HepG2 (cell line): ENCODE results near the gene GOLPH3. TPM values are rescaled to one million over a fixed set of nuclear protein-coding genes. Genes with fewer than 3 reads are reported as not detected.

ENCODE experiments used
- ATAC-seq: fragments of 200-7000 bp; cut with Tn5 transposase; 3 replicates; pipeline ENCODE4 v1.9.1; 2020; ENCODE audit warnings: mild to moderate bottlenecking, moderate library complexity
- BruUV-seq: library from RNA; stranded (reverse); fragments of 400-500 nt; replicated peaks from 2 replicates; lab custom pipeline; 2021; lab: Mats Ljungman, UMichigan
- CTCF ChIA-PET: fragments of 300-600 bp; formaldehyde crosslinking; extraction: SDS; loops from one replicate; lab custom pipeline; 2021; ENCODE audit warnings: low total read pairs, inconsistent platforms, low intra/inter-chr PET ratio; lab: Yijun Ruan, JAX
- POLR2A ChIA-PET: fragments of 350-600 bp; sonication (Branson Sonifier 250); formaldehyde crosslinking; loops from one replicate; lab custom pipeline; 2020; ENCODE audit warnings: antibody characterized with exemption, inconsistent platforms; lab: Yijun Ruan, JAX
- DNase-seq: peaks from one replicate; pipeline ENCODE4 v3.0.0-alpha.2; 2015; ENCODE audit warnings: low spot score
- FAIRE-seq: peaks from 3 replicates; lab custom pipeline; 2011; peaks lifted over from hg19 to GRCh38; lab: Jason Lieb, UNC
- H2AFZ ChIP-seq: one replicate; pipeline ENCODE4 v1.6.1; 2011; ENCODE audit warnings: low read length, inconsistent platforms
- H3K27ac ChIP-seq: fragments of 300-600 bp; 3 replicates; pipeline ENCODE4 v1.8.0; 2011; ENCODE audit warnings: mixed run types, mild to moderate bottlenecking, mixed read lengths, low read length, inconsistent platforms; ENCODE audit not compliant: insufficient read depth; ENCODE audit errors: extremely low read length
- H3K27me3 ChIP-seq, 2 experiments: fragments of 200-600 bp in 1 of 2; 2 replicates in 1 of 2; 3 replicates in 1 of 2; pipeline versions ENCODE4 v1.6.0 to v1.8.0; 2011; ENCODE audit warnings: low read length in 2 of 2, mild to moderate bottlenecking in 2 of 2, moderate library complexity in 2 of 2, inconsistent platforms in 1 of 2; ENCODE audit not compliant: insufficient read depth in 2 of 2, control insufficient read depth in 1 of 2
- H3K36me3 ChIP-seq, 2 experiments: fragments of 200-600 bp in 1 of 2; replicated peaks in 1 of 2; 2 replicates in 1 of 2; 3 replicates in 1 of 2; pipeline versions ENCODE4 v1.5.1 to v1.8.0; 2011; ENCODE audit warnings: low read length in 2 of 2, inconsistent platforms in 1 of 2; ENCODE audit not compliant: insufficient read depth in 2 of 2, control insufficient read depth in 1 of 2
- H3K4me1 ChIP-seq: 2 replicates; pipeline ENCODE4 v1.5.1; 2012; ENCODE audit warnings: low read length, inconsistent platforms; ENCODE audit not compliant: insufficient read depth
- H3K4me2 ChIP-seq: 2 replicates; pipeline ENCODE4 v1.6.0; 2011; ENCODE audit warnings: low read depth, low read length, inconsistent platforms
- H3K4me3 ChIP-seq, 3 experiments: fragments of 200-600 bp in 1 of 3; sonication (generic), shearing (Covaris generic) in 1 of 3; replicated peaks in 1 of 3; 2 replicates each; pipeline ENCODE4 v1.5.1; 2011 to 2016; ENCODE audit warnings: low read length in 3 of 3, inconsistent platforms in 2 of 3, low read depth in 2 of 3, mild to moderate bottlenecking in 2 of 3, control low read depth in 1 of 3, mixed read lengths in 1 of 3; ENCODE audit not compliant: insufficient read depth in 1 of 3
- H3K79me2 ChIP-seq: one replicate; pipeline ENCODE4 v1.6.1; 2011; ENCODE audit warnings: low read length, inconsistent platforms; ENCODE audit not compliant: insufficient read depth
- H3K9ac ChIP-seq: 2 replicates; pipeline ENCODE4 v1.6.0; 2011; ENCODE audit warnings: mild to moderate bottlenecking, low read depth, low read length, inconsistent platforms; ENCODE audit not compliant: insufficient read depth
- H3K9me3 ChIP-seq: 2 replicates; pipeline ENCODE4 v1.5.1; 2012; ENCODE audit warnings: mild to moderate bottlenecking, low read length
- H4K20me1 ChIP-seq: 2 replicates; pipeline ENCODE4 v1.6.0; 2011; ENCODE audit warnings: inconsistent platforms, mild to moderate bottlenecking, low read length, moderate library complexity; ENCODE audit not compliant: insufficient read depth
- MED13 ChIP-seq: sonication (generic); formaldehyde crosslinking; IDR thresholded peaks from 2 replicates; pipeline ENCODE4 v1.5.0; 2020; ENCODE audit warnings: missing genetic modification reagents
- NFIC ChIP-seq: IDR thresholded peaks from 2 replicates; pipeline ENCODE4 v1.6.1; 2012; ENCODE audit warnings: mild to moderate bottlenecking, low read length, inconsistent platforms
- ZNF224 ChIP-seq: sonication (generic); formaldehyde crosslinking; IDR thresholded peaks from 2 replicates; pipeline ENCODE4 v1.5.0; 2020; ENCODE audit warnings: mild to moderate bottlenecking, missing genetic modification reagents
- ZNF34 ChIP-seq: sonication (generic); formaldehyde crosslinking; IDR thresholded peaks from 2 replicates; pipeline ENCODE4 v1.4.0; 2020; ENCODE audit warnings: mild to moderate bottlenecking, missing genetic modification reagents, borderline replicate concordance
- ZNF44 ChIP-seq: sonication (generic); formaldehyde crosslinking; IDR thresholded peaks from 2 replicates; pipeline ENCODE4 v1.5.1; 2020; ENCODE audit warnings: mild to moderate bottlenecking, missing genetic modification reagents
- ZNF646 ChIP-seq: sonication (generic); formaldehyde crosslinking; IDR thresholded peaks from 2 replicates; pipeline ENCODE4 v1.9.0; 2021; ENCODE audit warnings: mild to moderate bottlenecking, missing genetic modification reagents
- ZNF768 ChIP-seq: sonication (generic); formaldehyde crosslinking; IDR thresholded peaks from 2 replicates; pipeline ENCODE4 v1.4.0; 2020; ENCODE audit warnings: missing genetic modification reagents
- WGBS: methylation state at CpG from one replicate; pipeline ENCODE4 v1.1.6; 2017; ENCODE audit warnings: low lambda C conversion rate; 5-methylcytosine and 5-hydroxymethylcytosine counted together
- in situ Hi-C: cut with HindIII; loops from 2 replicates; pipeline ENCODE4 v1.10.0; 2017; ENCODE audit warnings: low pct_unique_long_range_greater_than_20kb; ENCODE audit not compliant: extremely low pct_ligation_motif_present
- intact Hi-C: fragments of 100-400 bp; cut with micrococcal nuclease; formaldehyde crosslinking; loops from one replicate; pipeline ENCODE4 v1.10.0; 2022; ENCODE audit not compliant: unreplicated experiment
- polyA plus RNA-seq, 8 experiments: library from polyadenylated mRNA; depleted of rRNA in 3 of 8; stranded (reverse) in 7 of 8; unstranded in 1 of 8; fragments of >200 nt; fragmentation: Illumina TruSeq in 4 of 8; extraction: Trizol in 4 of 8; gene quantifications; 2 replicates each; pipeline versions ENCODE4 v1.2.1 to v1.2.3, GENCODE V29; 2011 to 2016; ENCODE audit warnings: low read depth in 4 of 8, missing spikeins in 1 of 8, mixed read lengths in 1 of 8; ENCODE audit not compliant: insufficient read depth in 1 of 8
- total RNA-seq, 5 experiments: library from RNA; depleted of rRNA; stranded (reverse); fragments of >200 nt; fragmentation: Illumina TruSeq; extraction: Trizol; gene quantifications; 2 replicates each; pipeline ENCODE4 v1.2.3, GENCODE V29; 2016; ENCODE audit warnings: low read depth in 1 of 5
- TF ChIP-seq, protein P1 (sequence below): sonication (generic); IDR thresholded peaks from 2 replicates; pipeline ENCODE4 v1.6.1; 2016; ENCODE audit warnings: low read depth, borderline replicate concordance
- TF ChIP-seq, protein P2 (sequence below): sonication (generic); formaldehyde crosslinking; IDR thresholded peaks from 2 replicates; pipeline ENCODE4 v1.4.0; 2020; ENCODE audit warnings: missing genetic modification reagents
- TF ChIP-seq, protein P3 (sequence below): sonication (generic); formaldehyde crosslinking; IDR thresholded peaks from 2 replicates; pipeline ENCODE4 v1.5.0; 2020; ENCODE audit warnings: missing genetic modification reagents

GOLPH3 gene
- total and polyA plus RNA-seq, 2 of the 13 experiments (the other 11 are each of a cell fraction or from before 2014, with no cell fraction given), result 59.5 to 84.5 TPM

DNA sequence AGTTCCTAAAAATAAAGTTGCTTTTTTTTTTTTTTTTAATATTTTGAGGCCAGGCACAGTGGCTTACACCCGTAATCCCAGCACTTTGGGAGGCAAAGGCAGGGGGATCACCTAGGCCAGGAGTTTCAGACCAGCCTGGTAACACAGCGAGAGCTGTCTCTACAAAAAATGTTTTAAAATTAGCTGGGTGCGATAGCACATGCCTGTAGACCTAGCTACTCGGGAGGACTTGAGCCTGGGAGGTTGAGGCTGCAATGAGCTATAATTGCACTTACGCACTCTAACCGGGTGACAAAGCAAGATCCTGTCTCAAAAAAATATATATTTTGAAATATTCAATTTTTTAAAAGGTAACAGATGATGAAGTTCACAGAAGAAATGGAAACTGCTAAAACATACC is 22.9 kb downstream of the GOLPH3 start (continued):
- TF ChIP-seq, protein P1, sequence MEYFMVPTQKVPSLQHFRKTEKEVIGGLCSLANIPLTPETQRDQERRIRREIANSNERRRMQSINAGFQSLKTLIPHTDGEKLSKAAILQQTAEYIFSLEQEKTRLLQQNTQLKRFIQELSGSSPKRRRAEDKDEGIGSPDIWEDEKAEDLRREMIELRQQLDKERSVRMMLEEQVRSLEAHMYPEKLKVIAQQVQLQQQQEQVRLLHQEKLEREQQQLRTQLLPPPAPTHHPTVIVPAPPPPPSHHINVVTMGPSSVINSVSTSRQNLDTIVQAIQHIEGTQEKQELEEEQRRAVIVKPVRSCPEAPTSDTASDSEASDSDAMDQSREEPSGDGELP, result no peak
- TF ChIP-seq ZNF34 (CRISPR knock-in tag), result no peak

GRCh38 chr5:32150366-32150765 is 23.8 kb downstream of the GOLPH3 start:
- Histone ChIP-seq H4K20me1 (peaks cover 77% of the 10 kb centered on the region), H3K9ac (no peak overlapping the region), H3K36me3 (peaks cover 2 to 6% of the 10 kb centered on the region in 2 experiments; a peak in 3 of 5 replicates), H2AFZ (no peak overlapping the region), H3K27ac (no peak overlapping the region), H3K9me3 (no peaks in the 10 kb centered on the region), H3K79me2 (peaks cover 99% of the 10 kb centered on the region), H3K4me2 (no peak overlapping the region), H3K4me1 (peaks cover 77% of the 10 kb centered on the region), H3K4me3 (no peak overlapping the region), H3K27me3 (no peaks in the 10 kb centered on the region)
- no peak for DNase-seq
- no peak for ATAC-seq
- ChIA-PET CTCF (no interaction called here), POLR2A (no interaction called here)
- in situ Hi-C loops, result no loop called here
- no TSS peak for BruUV-seq
- intact Hi-C loops, result no loop called here
- FAIRE-seq, result no peak
- WGBS, result 100% methylated on average over 1 of the region's 1 CpG
- TF ChIP-seq, protein P2, sequence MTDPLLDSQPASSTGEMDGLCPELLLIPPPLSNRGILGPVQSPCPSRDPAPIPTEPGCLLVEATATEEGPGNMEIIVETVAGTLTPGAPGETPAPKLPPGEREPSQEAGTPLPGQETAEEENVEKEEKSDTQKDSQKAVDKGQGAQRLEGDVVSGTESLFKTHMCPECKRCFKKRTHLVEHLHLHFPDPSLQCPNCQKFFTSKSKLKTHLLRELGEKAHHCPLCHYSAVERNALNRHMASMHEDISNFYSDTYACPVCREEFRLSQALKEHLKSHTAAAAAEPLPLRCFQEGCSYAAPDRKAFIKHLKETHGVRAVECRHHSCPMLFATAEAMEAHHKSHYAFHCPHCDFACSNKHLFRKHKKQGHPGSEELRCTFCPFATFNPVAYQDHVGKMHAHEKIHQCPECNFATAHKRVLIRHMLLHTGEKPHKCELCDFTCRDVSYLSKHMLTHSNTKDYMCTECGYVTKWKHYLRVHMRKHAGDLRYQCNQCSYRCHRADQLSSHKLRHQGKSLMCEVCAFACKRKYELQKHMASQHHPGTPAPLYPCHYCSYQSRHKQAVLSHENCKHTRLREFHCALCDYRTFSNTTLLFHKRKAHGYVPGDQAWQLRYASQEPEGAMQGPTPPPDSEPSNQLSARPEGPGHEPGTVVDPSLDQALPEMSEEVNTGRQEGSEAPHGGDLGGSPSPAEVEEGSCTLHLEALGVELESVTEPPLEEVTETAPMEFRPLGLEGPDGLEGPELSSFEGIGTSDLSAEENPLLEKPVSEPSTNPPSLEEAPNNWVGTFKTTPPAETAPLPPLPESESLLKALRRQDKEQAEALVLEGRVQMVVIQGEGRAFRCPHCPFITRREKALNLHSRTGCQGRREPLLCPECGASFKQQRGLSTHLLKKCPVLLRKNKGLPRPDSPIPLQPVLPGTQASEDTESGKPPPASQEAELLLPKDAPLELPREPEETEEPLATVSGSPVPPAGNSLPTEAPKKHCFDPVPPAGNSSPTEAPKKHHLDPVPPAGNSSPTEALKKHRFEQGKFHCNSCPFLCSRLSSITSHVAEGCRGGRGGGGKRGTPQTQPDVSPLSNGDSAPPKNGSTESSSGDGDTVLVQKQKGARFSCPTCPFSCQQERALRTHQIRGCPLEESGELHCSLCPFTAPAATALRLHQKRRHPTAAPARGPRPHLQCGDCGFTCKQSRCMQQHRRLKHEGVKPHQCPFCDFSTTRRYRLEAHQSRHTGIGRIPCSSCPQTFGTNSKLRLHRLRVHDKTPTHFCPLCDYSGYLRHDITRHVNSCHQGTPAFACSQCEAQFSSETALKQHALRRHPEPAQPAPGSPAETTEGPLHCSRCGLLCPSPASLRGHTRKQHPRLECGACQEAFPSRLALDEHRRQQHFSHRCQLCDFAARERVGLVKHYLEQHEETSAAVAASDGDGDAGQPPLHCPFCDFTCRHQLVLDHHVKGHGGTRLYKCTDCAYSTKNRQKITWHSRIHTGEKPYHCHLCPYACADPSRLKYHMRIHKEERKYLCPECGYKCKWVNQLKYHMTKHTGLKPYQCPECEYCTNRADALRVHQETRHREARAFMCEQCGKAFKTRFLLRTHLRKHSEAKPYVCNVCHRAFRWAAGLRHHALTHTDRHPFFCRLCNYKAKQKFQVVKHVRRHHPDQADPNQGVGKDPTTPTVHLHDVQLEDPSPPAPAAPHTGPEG (CRISPR knock-in tag), result no peak
- TF ChIP-seq ZNF768 (CRISPR knock-in tag) (no peak), ZNF44 (CRISPR knock-in tag) (no peak), ZNF646 (no peak), MED13 (CRISPR knock-in tag) (no peak), NFIC (no peak), ZNF224 (no peak)
- TF ChIP-seq, protein P3, sequence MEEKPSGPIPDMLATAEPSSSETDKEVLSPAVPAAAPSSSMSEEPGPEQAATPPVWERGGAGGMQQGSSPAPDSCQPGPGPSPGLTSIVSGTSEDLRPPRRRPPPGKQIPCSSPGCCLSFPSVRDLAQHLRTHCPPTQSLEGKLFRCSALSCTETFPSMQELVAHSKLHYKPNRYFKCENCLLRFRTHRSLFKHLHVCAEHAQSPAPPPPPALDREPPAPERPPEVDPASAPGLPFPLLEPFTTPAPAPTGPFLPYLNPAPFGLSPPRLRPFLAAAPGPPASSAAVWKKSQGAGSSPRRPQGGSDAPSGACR (CRISPR knock-in tag), result no peak
